ENCODE data around the gene CD82. TPM values are rescaled to one million over a fixed set of nuclear protein-coding genes. Genes with fewer than 3 reads are reported as not detected.

Gene CD82
- polyA plus RNA-seq, 1 of the 3 experiments (the other 2 are of a cell fraction), result 39.2 TPM

DNA sequence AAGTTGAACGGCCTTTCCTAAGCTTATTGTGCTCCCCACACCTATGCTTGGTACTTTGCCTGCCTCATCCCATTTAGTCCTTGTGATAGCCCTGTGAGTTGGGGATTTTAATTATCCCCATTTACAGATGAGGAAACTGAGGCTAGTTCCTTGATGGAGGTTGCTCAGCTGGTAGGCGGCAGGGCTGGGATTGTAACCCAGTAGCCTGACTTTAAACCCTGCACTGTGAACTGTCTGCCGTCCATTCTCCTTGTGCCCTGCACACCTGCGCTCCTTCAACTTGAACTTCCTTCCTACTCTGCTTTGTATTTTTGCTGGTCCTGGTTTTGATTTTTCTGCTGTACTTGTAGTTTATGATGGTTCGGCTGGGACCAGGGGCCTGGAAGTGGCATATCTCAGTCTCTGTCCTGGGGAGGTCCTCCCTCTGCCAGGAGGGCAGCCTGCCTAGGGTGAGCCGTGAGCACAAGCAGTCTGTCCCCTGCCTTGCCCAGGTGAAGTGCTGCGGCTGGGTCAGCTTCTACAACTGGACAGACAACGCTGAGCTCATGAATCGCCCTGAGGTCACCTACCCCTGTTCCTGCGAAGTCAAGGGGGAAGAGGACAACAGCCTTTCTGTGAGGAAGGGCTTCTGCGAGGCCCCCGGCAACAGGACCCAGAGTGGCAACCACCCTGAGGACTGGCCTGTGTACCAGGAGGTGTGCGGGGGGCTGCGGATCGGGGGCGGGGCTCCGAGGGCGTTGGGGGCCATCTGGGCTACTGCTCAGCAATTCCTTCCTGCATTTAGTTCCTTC is 52.4 kb downstream of the CD82 start:
- Histone ChIP-seq H3K27ac (ENCODE audit: low read depth in 2 of 2, low read length in 1 of 2) (no peak overlapping the region), H3K27me3 (ENCODE audit: insufficient read depth) (no peaks in the 10 kb centered on the region), H3K4me3 (ENCODE audit: low read depth in 2 of 2, low read length in 1 of 2) (no peak overlapping the region), H2AFZ (ENCODE audit: low read depth) (no peak overlapping the region), H3K4me1 (ENCODE audit: control insufficient read depth in 1 of 2, insufficient read depth in 2 of 2, low read depth in 1 of 2, low read length in 1 of 2) (peaks cover 0 to 19% of the 10 kb centered on the region in 2 experiments; a peak in 1 of 4 replicates), H3K4me2 (no peak overlapping the region), H3K79me2 (ENCODE audit: insufficient read depth) (no peaks in the 10 kb centered on the region), H3K36me3 (replicated peaks in 1 of 2; ENCODE audit: control insufficient read depth in 1 of 2, insufficient read depth in 2 of 2, low read length in 1 of 2) (no peaks in the 10 kb centered on the region), H3F3A (replicated peaks; ENCODE audit: insufficient read depth) (no peaks in the 10 kb centered on the region), H3K9me3 (no peaks in the 10 kb centered on the region), H4K20me1 (ENCODE audit: insufficient read depth) (no peaks in the 10 kb centered on the region), H3K9ac (no peak overlapping the region), H3K9me2 (no peaks in the 10 kb centered on the region)
- 85% methylated on average over 13 of the region's 18 CpGs for WGBS (ENCODE audit: low lambda C conversion rate)
- TF ChIP-seq EZH2phosphoT487 (IDR thresholded peaks at IDR 0.05; ENCODE audit: borderline replicate concordance, low read depth) (no peak), YY1 (IDR thresholded peaks at IDR 0.05; ENCODE audit: low read depth) (no peak), SIN3A (IDR thresholded peaks at IDR 0.05; ENCODE audit: borderline replicate concordance, low read depth, low read length) (no peak), TEAD4 (IDR thresholded peaks at IDR 0.05; ENCODE audit: borderline replicate concordance, insufficient read depth) (no peak), RFX5 (IDR thresholded peaks at IDR 0.05; ENCODE audit: low read length) (no peak), ELF1 (IDR thresholded peaks at IDR 0.05) (no peak)
- TF ChIP-seq, protein P1, sequence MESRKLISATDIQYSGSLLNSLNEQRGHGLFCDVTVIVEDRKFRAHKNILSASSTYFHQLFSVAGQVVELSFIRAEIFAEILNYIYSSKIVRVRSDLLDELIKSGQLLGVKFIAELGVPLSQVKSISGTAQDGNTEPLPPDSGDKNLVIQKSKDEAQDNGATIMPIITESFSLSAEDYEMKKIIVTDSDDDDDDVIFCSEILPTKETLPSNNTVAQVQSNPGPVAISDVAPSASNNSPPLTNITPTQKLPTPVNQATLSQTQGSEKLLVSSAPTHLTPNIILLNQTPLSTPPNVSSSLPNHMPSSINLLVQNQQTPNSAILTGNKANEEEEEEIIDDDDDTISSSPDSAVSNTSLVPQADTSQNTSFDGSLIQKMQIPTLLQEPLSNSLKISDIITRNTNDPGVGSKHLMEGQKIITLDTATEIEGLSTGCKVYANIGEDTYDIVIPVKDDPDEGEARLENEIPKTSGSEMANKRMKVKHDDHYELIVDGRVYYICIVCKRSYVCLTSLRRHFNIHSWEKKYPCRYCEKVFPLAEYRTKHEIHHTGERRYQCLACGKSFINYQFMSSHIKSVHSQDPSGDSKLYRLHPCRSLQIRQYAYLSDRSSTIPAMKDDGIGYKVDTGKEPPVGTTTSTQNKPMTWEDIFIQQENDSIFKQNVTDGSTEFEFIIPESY (IDR thresholded peaks at IDR 0.05; ENCODE audit: borderline replicate concordance, low read depth), result no peak
- TF ChIP-seq, protein P2, sequence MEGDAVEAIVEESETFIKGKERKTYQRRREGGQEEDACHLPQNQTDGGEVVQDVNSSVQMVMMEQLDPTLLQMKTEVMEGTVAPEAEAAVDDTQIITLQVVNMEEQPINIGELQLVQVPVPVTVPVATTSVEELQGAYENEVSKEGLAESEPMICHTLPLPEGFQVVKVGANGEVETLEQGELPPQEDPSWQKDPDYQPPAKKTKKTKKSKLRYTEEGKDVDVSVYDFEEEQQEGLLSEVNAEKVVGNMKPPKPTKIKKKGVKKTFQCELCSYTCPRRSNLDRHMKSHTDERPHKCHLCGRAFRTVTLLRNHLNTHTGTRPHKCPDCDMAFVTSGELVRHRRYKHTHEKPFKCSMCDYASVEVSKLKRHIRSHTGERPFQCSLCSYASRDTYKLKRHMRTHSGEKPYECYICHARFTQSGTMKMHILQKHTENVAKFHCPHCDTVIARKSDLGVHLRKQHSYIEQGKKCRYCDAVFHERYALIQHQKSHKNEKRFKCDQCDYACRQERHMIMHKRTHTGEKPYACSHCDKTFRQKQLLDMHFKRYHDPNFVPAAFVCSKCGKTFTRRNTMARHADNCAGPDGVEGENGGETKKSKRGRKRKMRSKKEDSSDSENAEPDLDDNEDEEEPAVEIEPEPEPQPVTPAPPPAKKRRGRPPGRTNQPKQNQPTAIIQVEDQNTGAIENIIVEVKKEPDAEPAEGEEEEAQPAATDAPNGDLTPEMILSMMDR (IDR thresholded peaks at IDR 0.05), result no peak
- TF ChIP-seq, protein P3, sequence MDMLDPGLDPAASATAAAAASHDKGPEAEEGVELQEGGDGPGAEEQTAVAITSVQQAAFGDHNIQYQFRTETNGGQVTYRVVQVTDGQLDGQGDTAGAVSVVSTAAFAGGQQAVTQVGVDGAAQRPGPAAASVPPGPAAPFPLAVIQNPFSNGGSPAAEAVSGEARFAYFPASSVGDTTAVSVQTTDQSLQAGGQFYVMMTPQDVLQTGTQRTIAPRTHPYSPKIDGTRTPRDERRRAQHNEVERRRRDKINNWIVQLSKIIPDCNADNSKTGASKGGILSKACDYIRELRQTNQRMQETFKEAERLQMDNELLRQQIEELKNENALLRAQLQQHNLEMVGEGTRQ (IDR thresholded peaks at IDR 0.05; ENCODE audit: borderline replicate concordance, low read depth, low read length), result no peak
- ChIA-PET POLR2A (interaction anchor here (0.6 kb wide), 1 partner anchor 487 kb away, joined by 3 read pairs; no protein-coding TSS in a partner anchor), CTCF (interaction anchor here (0.7 to 16.6 kb wide), 54 partner anchors 9 to 523 kb away, joined by 3 to 610 read pairs (median 4); partner anchors contain the start of genes CD82 and TP53I11)
- DNase-seq, result no peak
